HG02678 (cell line): ENCODE data around the gene STX16.

Experiments used
- ATAC-seq: cut with Tn5 transposase; IDR thresholded peaks from one replicate; pipeline ENCODE4 v1.9.1; 2021; ENCODE audit warnings: mild to moderate bottlenecking, moderate library complexity; ENCODE audit not compliant: unreplicated experiment

STX16 gene

GRCh38 chr20:58652606-58653294, 1.7 kb downstream of the STX16 start:
- ATAC-seq = peak; percentile 8

DNA sequence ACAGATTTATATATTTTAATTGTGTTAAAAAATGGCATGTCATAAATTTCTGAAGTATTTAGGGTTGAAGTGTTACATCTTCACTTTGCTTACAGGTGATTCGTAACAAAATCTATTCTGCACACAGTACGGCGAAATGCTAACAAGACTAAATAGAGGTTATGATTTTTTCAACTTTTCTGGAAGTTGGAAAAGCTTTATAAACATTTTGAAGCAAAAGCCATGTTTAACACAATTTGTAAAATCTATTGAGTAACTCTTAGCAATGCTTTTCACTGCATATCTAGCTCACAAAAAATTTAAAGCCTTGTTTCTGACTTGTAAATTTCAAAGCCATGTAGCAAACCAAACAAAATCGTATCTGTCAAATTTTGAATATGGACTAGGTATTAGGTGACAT, 3.3 kb downstream of the STX16 start:
- no peak for ATAC-seq

GRCh38 chr20:58655328-58656107, 4.4 kb downstream of the STX16 start:
- ATAC-seq = no peak

DNA sequence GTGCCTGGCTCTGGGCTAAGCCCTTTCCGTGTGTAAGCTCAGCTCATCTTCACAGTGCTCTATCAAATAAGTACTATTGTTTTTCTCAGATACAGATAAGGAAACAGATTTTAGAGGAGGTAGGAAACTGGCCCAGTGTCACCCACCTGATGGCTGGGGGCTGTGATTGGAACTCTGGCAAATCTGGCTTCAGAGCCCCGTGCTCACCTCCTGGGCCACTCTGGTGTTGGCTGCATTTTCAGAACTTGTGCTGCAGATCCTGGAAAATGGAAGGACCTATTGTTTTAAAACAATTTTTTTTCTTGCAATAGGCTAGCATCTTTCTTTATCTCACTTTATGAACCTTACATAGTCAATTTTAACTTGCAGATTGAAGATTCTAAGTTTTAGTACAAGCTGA, 5.7 kb downstream of the STX16 start:
- no peak for ATAC-seq

GRCh38 chr20:58657262-58657661, 6.2 kb downstream of the STX16 start:
- no peak for ATAC-seq

DNA sequence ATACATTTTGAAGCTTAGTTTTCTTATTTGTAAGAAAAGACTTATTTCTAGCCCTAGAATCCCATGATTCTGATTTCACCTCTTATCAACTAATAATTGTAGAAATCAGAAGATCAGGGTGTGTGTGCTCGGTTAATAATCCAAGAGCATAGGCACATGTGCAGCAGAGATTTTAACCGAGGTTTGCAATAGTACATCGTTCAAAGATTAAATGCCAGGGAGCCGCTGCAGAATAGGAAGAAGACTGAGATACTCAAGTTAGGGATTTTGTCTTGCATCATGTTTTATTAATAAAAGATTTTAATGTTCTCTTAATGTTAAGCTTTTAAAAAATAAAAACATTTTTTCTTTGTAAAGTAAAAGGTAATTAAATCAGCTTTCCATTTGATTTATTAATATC, 6.9 kb downstream of the STX16 start:
- ATAC-seq = no peak

DNA sequence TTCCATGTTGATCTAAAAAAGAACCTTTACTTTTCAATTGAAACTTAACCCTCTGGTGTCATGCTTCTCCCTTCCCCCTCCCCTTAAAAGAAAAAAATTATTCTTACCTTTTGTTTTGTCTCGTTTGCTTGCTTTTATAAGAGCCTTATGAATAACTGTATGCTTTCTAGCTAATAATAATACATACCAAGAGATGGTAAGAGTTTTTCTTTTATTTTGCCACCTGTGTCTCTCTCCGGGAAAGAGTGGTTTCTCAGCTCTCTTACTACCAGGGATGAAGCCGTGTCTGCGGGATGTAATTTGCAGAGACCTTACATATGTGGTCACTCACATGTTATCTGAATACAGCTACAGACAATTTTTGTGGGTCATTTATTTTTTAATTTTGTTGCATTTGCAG, 7.7 kb downstream of the STX16 start:
- ATAC-seq = no peak

DNA sequence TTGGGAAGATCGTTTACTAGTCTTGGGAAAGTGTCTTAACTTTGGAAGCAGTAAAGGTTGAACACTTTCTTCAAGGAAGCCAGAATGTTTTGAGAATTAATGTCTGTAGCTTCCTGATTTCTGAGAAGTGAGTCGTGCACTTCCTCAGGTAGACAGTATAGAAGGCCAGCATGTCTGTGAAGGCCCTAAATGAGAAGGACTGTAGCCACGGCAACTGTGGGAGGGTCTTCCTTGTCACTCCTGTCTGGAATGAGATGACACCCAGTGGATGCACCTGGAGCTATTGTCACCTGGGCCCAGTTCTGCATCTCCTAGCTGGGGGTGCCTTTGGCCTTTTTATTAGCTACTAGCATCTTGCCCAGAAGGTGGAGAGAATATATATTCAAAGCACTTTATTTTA, 8.8 kb downstream of the STX16 start:
- ATAC-seq = no peak

- no peak for ATAC-seq
These were observed 9.9 kb downstream of the STX16 start for GRCh38 chr20:58660855-58661597.

- no peak for ATAC-seq
These were observed 10.8 kb downstream of the STX16 start for GRCh38 chr20:58661598-58662473.

GRCh38 chr20:58664331-58664730, 13.2 kb downstream of the STX16 start:
- ATAC-seq = no peak

- ATAC-seq = no peak
These were observed 13.8 kb downstream of the STX16 start for GRCh38 chr20:58664883-58665282.

GRCh38 chr20:58665606-58666005, 14.5 kb downstream of the STX16 start:
- no peak for ATAC-seq

GRCh38 chr20:58666702-58667101, 15.6 kb downstream of the STX16 start:
- no peak for ATAC-seq

DNA sequence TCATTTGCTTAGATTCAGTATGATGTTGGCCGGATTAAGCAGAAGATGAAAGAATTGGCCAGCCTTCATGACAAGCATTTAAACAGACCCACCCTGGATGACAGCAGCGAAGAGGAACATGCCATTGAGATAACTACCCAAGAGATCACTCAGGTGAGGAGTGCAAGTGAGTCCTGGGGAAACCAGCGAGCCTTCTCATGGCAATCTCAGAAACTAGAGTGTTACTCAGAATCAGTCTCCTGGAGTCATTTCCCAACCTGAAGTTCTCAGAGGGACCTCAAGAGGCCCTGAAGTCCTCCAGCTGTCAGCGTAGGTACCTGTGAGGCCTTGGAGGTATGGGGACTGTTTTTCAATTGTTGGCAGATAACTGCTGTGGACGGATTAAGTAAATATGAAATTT, 16.9 kb downstream of the STX16 start:
- ATAC-seq = no peak

DNA sequence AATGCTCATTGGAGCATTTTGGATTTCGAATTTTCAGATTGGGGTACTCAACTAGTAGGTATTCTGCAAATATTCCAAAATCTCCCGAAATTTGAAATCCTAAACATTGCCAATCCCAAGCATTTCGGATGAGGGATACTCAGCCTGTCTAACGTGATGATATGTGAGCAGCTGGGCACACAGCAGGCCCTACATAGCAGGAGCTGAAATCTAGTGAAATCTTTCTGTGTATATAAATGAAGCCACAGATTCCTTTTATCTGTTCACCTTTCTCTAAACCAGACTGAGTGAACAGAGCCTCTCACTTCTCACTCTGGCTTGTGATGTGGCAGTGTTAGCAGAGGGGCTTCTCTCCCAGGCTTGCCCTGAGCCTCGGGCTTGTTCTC, 17.8 kb downstream of the STX16 start:
- no peak for ATAC-seq

DNA sequence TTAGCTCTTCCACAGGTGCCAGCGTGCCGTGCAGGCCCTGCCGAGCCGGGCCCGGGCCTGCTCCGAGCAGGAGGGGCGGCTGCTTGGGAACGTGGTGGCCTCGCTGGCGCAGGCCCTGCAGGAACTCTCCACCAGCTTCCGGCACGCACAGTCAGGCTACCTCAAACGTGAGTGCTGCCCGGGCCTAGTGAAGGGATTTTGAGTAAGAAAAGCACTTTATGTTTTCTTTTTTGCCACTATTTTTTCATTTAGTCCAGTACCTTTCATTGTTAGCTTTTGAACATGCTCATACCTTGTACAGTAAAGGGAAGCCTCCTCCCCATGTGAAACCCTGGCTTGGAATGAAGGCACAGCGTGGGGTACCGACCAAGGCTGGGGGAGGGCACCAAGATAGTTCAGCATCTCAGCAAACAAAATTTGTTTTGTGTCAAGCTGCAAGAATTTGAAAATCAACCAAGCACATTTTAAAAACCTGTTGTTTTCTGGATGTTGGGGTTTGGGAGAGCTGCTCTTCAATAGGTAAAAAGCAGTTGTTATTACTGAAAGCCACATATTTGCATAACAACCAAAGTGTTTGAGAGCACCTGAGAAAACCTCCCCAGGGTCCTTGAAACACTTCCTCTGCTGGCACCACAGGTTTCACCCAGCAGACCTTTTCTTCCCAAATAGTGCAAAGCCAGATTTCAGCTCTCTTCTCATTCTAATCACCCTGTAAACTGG, 18.4 kb downstream of the STX16 start:
- peak; percentile 84 for ATAC-seq

DNA sequence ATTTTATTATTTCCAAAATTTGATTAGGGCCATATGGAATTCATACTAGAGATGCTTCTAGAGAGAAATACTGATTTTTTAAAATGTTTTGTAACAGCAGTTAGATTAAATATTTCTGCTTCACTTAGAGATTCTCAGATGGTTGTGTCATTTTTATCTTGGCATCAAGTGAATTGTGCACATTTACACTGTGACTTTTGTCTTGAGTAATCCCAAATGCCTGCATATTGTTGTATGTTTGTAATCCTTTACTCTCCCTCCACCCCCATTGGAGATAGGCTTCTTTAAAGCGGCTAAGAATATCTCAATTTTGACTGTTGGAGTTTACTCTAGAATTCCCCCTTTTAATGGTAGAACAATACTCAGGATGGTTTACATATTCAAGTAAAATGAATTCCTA, 19.0 kb downstream of the STX16 start:
- ATAC-seq = no peak

GRCh38 chr20:58670659-58671058, 19.6 kb downstream of the STX16 start:
- no peak for ATAC-seq

DNA sequence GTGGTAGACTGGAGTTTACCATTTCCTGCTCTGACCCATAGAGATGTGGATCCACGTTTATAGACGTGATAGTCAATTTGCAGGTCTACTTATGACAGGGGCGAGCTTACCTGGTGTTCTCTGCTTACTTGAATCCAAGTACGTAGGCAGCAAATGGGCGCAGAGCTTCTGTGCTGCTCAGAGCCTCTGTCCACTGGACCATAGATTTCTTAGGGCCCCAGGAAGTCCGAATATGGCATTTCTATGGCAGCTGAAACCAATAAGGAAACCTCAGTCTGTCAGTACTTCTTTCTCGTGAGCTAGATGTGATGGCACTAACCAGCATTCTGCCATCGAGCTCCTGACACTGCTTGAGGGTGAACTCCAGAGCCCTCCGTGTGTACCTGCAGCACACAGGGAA, 22.0 kb downstream of the STX16 start:
- ATAC-seq = no peak
